ENCODE results near the gene RAB28.
"Not testable (repeated sequence)": the region's sequence is repeated elsewhere in the genome, so short reads cannot be mapped to it uniquely, and the experiment has no call there.

RAB28 gene

DNA sequence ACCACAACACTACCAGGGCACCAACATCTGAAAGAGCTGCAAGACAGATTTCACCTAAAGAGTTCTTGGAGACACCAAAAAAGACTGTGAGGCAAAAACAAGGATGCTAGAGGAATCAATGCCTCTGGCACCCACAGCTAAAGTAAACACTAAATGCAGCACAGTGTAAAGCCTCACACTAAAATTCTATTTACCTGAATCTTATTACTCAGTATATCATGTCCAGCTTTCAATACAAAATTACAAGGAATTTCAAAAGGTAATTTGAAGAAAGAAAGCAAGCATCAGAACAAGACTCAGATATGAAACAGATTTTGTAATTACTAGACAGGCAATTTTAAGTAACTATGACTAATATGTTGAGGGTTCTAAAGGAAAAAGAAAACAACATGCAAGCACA lies 19.6 kb downstream of the RAB28 start:
- DNase-seq = no peak
- in situ Hi-C loops (cut with HindIII; ENCODE audit: low pct_ligation_motif_present, low pct_unique_long_range_greater_than_20kb, low sequenced_read_pairs) = no loop called here

DNA sequence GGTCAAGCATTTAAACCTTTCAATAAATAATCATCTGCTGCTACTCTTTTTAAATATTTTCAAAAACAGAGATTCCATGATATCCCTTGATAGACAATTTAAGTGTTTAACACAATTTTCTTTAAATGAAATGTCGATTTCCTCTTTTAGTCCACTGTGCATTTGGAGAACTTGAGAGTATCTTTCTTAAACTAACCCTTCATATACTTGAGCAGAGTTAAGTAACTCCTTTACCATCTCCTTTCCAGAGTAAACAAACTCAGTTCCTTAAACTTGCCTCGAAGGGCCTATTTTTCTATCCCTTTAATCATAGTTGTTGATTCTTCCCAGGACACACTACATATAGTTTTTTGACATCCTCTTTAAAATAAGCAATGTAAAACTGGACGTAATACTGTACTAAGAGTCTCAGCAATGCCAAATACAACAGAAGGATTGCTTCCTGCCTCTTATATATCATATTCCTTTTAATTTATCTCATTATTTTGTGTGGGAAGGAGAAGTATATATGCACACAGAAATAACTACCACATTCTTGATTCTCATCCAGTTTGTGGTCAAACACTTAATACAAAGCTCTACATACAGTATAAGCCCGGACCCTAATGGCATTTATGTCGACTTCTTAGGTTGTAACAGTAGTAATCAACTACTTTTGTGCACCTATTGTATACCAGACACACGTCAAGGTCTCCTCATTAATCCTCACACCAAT lies 22.8 kb downstream of the RAB28 start:
- DNase-seq = no peak
- in situ Hi-C loops (cut with HindIII; ENCODE audit: low pct_ligation_motif_present, low pct_unique_long_range_greater_than_20kb, low sequenced_read_pairs) = no loop called here

DNA sequence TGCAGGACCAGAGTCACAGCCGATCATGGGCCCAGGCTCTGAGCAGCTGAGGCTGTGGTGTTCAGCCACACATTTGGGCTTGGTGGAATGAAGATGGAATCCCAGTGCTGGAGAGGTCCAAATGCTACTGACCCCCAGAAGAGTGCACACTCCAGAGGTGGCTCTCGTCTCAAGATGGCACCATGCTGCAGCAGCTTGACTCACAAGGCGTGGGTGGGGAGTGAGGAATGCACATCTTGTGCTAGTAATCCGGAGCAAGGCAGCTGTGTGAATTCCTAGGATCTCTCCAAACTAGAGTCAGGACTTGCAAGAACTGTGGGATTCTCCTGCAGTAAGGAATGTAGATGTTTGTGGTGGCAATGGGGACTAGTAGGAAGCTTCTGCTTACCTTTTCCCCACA lies 28.7 kb downstream of the RAB28 start:
- DNase-seq = no peak
- in situ Hi-C loops (cut with HindIII; ENCODE audit: low pct_ligation_motif_present, low pct_unique_long_range_greater_than_20kb, low sequenced_read_pairs) = no loop called here

DNA sequence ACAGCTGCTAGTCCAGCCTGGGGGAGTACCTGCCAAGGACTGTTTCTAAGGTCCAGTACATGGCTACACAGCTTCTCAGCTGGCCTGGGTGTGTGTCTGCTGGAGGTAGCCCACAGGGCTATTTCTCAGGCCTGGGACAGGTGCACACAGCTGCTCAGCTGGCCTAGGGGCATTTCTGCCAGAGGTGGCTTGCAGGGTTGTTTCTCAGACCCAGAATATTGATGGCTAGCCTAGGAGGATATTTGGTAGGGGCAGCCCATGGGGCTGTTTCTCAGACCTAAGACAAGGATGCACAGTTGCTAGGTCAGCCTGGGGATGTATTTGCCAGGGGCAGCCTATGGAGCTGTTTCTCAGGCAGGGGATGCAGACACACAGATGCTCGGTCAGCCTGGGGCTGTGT lies 29.4 kb downstream of the RAB28 start:
- in situ Hi-C loops (cut with HindIII; ENCODE audit: low pct_ligation_motif_present, low pct_unique_long_range_greater_than_20kb, low sequenced_read_pairs) = no loop called here

DNA sequence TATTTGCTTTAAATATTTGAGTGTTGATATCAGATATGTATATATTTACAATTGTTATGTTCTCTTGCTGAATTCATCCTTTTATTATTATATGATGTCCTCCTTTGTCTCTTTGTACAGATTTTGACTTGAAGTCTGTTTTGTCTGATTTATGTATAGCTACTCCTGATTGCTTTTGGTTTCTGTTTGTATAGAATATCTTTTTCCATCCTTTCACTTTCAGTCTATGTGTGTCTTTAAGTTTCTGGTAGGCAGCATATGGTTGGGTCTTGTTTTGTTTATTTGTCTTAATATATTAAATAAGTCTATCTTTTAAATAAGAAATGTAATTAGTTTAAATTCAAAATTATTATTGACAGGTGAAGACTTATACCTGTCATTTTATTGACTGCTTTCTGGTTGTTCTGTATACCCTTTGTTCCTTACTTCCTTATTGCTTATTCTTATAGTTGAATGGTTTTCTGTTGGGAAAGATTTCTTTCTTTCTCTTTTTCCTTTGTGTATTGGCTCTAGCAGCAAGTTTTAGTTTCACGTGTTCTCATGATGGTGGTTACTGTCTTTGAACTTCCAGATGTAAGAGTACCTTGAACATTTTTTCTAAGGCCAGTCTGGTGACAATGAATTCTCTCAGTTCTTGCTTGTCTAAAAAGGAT lies 31.1 kb downstream of the RAB28 start:
- in situ Hi-C loops (cut with HindIII; ENCODE audit: low pct_ligation_motif_present, low pct_unique_long_range_greater_than_20kb, low sequenced_read_pairs) = no loop called here
- DNase-seq = no peak

More for the DNA sequence above, 29.4 kb downstream of the RAB28 start:
- DNase-seq = no peak

DNA sequence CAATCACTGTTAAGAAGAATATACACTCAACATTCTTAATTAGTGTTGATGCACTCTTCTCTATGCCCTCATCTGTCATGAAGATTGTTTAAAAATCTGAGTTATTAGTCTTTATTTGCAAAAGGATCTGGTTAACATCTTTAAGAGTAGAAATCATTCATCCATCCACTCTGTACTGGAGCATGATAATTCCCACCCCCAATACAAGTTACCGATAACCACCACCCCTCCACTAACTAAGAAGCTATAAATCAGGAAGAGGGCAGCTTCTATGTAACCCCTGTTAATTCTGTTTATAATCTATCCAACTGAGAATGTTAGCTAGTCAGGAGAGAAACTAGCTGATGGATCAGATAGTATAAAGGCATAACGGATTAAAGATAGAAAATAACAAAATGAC lies 34.5 kb downstream of the RAB28 start:
- in situ Hi-C loops (cut with HindIII; ENCODE audit: low pct_ligation_motif_present, low pct_unique_long_range_greater_than_20kb, low sequenced_read_pairs) = no loop called here
- no peak for DNase-seq

DNA sequence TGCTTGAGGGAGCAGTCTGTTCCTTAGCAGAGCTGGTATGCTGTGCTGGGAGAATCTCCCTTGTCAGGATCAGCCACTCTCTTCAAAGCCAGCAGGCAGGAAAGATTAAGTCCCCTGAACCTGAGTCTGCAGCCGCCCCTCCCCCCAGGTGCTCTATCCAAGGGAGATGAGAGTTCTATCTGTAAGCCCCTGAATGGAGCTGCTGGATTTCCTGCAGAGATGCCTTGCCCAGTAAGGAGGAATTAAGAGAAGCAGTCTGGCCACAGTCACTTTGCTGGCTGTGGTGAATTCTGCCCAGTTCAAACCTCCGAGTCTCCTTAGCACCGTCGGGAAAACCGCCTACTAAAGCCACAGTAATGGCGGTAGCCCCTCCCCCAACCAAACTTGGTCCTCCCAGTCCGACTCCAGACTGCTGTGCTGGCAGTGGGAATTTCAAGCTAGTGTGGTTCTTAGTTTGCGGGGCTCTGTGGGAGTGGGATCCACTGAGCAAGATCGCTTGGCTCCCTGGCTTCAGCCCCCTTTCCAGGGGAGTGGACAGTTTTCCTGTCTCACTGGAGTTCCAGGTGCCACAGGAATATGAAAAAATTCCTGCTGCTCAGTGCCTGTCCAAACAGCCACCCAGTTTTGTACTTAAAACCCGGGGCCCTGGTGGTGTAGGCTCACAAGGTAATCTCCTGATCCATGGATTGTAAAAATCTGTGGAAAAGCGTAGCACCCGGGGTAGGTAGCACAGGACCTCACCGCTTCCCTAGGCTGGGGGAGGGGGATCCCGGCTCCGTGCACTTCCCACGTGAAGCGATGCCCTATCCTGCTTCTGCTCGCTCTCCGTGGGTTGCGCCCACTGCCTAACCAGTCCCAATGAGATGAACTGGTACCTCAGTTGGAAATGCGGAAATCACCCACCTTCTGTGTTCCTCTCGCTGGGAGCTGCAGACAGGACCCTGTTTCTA lies 38.0 kb downstream of the RAB28 start:
- DNase-seq = no peak
- in situ Hi-C loops (cut with HindIII; ENCODE audit: low pct_ligation_motif_present, low pct_unique_long_range_greater_than_20kb, low sequenced_read_pairs) = no loop called here

DNA sequence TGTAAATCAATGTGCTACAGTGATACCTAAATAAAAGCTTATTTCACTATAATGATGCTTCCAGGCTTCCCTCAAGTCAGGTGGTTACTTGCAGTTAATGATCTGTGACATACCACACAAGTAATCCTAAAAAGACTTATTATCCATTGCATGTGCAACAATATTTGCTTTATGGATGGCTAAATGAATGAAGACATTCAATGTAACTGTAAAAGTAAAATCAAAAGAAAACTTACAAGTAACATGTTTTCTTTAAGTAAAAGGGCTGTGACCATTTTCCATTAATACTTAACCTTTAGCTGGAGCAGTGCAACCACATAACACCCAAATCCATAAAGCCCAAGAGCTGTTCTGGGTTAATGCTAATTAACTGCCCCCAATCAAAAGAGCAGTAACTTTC lies 42.6 kb downstream of the RAB28 start:
- peak; percentile 2 for DNase-seq
- in situ Hi-C loops (cut with HindIII; ENCODE audit: low pct_ligation_motif_present, low pct_unique_long_range_greater_than_20kb, low sequenced_read_pairs) = no loop called here

DNA sequence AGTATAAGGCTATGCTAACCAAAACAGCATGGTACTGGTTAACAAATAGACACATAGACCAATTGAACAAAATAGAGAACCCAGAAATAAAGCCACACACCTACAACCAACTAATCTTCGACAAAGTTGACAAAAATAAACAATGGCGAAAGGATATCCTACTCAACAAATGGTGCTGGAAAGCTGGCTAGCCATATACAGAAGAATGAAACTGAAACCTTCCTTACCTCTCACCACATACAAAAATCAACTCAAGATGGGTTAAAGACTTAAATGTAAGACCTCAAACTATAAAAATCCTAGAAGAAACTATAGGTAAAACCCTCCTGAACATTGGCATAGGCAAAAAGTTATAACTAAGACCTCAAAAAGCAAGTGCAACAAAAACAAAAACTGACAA lies 47.2 kb downstream of the RAB28 start:
- no peak for DNase-seq
- in situ Hi-C loops (cut with HindIII; ENCODE audit: low pct_ligation_motif_present, low pct_unique_long_range_greater_than_20kb, low sequenced_read_pairs) = no loop called here

DNA sequence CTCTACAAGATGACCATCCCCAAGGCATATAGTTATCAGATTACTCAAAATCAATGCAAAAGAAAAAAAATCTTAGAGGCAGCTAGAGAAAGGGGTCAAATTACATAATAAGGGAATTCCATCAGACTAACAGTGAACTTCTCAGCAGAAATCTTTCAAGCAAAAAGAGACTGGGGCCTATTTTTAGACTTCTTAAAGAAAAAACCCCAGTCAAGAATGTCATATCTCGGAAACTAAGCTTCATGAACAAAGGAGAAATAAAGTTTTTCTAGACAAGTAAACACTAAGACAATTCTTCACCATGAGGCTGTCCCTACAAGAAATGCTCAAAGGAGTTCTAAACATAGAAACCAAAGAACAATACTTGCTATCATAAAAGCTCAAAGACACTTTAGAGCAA lies 51.7 kb downstream of the RAB28 start:
- DNase-seq = no peak
- in situ Hi-C loops (cut with HindIII; ENCODE audit: low pct_ligation_motif_present, low pct_unique_long_range_greater_than_20kb, low sequenced_read_pairs) = no loop called here

DNA sequence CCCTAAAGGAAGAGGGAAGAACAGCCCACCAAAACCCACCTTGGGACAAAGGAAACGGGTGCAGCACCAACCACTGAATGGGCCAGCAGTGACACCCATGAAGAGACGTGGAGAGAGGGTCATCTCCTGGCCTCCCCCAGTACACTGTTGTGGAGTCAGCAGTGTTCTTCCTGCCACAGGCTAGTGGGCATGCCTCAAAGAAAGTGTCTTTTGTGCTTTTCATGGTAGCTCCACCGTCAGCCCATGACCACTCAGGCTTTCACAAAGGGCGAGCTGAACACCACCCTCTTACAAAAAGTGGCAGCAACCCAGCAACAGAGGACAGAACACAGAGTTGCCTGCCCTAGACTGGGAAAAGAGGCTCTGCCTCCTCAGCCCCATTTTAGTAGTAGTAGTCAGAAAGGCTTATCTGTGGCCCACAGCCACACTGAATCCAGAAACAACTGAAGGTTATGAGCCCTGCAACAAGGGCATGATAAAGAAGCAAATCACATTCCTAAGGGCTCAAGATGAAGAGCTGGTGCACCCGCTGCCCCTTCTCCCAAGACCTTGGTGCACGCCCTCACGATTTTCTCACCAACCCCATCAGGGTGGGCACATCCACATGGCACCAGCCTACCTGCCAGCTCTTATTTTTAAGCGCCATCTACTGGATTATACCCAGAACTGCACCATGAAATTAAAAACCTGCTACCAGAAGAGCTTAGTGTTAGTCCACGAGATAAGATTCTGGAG lies 53.1 kb downstream of the RAB28 start:
- in situ Hi-C loops (cut with HindIII; ENCODE audit: low pct_ligation_motif_present, low pct_unique_long_range_greater_than_20kb, low sequenced_read_pairs) = no loop called here
- peak; percentile 20 for DNase-seq

DNA sequence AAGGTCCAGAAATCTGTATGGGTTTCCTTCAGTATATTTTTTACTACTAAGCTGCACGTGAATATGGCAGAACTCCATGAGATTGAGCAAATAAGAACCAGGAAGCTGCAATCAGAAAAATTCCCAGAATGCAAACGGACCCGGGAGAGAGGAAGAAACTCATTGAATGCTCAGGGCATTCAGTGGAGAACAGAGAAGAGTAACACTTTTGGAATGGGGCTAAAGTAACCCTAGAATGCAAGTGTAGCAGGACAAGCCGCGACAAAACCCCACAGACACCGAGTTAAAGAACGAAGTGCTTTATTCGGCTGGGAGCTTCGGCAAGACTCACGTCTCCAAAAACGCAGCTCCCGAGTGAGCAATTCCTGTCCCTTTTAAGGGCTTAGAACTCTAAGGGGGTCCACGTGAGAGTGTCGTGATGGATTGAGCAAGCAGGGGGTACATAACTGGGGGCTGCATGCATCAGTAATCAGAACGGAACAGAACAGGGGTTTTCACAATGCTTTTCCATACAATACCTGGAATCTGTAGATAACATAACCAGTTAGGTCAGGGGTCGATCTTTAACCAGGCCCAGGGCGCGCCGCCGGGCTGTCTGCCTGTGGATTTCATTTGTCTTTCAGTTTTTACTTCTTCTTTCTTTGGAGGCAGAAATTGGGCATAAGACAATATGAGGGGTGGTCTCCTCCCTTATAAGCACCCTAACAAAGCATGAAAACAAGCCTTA lies 56.4 kb downstream of the RAB28 start:
- no peak for DNase-seq
- in situ Hi-C loops (cut with HindIII; ENCODE audit: low pct_ligation_motif_present, low pct_unique_long_range_greater_than_20kb, low sequenced_read_pairs) = no loop called here

DNA sequence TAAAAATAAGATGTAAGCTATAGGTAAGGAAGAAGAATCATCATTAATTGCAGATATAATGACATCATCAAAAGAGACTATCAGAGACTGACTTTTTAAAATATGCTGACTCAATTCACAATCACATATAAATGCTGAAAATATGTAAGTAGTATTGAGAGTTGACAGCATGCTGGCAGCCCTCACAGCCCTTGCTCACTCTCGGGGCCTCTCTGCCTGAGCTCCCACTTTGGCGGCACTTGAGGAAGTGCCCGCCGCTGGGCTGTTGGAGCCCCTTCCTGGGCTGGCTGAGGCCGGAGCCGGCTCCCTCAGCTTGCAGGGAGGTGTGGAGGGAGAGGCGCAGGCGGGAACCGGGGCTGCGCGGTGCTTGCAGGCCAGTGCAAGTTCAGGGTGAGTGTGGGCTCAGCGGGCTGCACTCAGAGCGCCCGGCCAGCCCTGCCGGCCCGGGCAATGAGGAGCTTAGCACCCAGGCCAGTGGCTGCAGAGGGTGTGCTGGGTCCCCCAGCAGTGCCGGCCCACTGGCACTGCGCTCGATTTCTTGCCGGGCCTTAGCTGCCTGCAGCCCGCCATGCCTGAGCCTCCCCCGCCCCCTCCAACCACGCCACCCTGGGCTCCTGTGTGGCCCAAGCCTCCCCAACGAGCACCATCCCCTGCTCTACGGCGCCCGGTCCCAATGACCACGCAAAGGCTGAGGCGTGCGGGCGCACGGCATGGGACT lies 68.9 kb downstream of the RAB28 start:
- in situ Hi-C loops (cut with HindIII; ENCODE audit: low pct_ligation_motif_present, low pct_unique_long_range_greater_than_20kb, low sequenced_read_pairs) = no loop called here
- DNase-seq = no peak

DNA sequence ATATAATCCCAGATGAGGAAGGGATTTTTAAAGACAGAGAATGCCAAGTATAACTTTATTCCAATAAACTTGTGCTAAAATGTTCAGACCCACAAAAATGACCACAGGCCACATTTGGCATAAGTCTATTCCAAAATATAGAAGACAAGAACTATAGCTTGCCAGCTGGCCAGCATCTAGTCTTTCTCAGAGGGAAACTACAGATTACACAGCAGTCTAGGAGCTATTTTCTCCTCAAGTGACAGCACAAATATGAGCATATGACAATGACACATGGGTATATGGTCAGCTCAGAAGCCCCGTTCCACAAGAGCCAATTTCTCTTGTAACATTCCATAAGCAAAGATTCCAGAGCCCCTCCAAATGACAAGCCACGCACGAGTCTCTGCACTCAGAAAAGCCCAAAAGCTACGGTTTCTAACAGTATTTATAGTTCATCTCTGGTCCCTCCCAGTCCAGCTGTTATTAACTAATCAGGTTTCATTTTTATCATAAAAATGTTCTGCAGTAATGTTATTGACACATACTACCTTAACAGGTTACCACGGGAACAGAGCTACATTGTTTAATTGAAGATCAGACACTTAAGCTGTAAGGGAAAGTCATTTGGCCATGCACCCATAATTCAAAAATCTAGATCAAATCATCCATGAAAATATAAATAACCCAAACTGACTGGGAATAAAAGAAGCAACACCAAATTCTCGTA lies 70.3 kb downstream of the RAB28 start:
- in situ Hi-C loops (cut with HindIII; ENCODE audit: low pct_ligation_motif_present, low pct_unique_long_range_greater_than_20kb, low sequenced_read_pairs) = no loop called here

DNA sequence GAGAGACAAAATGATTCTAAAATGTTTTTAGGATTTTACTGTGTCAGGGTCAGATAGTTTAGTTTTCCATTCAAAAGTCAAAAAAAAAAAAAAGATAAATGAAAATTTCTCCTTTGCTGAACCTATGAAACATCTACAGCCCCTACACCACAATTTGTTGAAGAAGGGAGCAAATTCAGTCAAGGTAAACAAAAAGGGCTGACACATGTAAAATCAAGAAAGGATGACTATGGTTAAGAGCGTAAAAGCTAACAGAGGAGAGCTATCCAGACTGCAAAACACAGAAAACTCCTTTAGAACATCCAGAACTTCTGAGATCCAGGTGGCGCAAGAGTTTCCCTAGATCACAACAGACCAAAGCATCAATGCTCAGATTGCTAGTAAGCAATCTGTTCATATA lies 72.2 kb downstream of the RAB28 start:
- in situ Hi-C loops (cut with HindIII; ENCODE audit: low pct_ligation_motif_present, low pct_unique_long_range_greater_than_20kb, low sequenced_read_pairs) = no loop called here
- no peak for DNase-seq

More for the DNA sequence above, 70.3 kb downstream of the RAB28 start:
- no peak for DNase-seq

DNA sequence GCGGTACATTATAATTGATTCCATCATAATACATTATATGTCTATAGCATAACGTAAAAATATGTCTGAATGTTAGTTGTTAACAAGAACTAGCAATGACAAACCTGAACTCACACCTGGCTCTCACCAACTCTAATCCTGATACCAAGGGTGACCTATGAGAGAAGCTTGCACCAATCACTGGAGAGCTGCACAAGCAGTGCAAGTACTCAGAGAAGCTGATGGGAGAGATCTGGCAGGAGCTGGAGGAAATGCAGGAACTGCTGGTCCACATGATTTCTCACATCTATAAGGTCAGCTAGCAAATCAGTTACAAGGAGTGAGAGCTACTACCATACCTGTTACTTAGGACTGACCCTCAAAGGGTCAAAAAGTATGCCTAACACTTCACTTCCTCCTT lies 74.8 kb downstream of the RAB28 start:
- DNase-seq = no peak
- in situ Hi-C loops (cut with HindIII; ENCODE audit: low pct_ligation_motif_present, low pct_unique_long_range_greater_than_20kb, low sequenced_read_pairs) = no loop called here

DNA sequence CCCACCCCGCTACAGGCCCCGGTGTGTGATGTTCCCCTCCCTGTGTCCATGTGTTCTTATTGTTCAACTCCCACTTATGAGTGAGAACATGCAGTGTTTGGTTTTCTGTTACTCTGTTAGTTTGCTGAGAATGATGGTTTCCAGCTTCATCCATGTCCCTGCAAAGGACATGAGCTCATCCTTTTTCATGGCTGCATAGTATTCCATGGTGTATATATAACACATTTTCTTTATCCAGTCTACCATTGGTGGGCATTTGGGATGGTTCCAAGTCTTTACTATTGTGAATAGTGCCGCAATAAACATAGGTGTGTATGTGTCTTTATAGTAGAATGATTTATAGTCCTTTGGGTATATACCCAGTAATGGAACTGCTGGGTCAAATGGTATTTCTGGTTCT lies 78.0 kb downstream of the RAB28 start:
- DNase-seq; in situ Hi-C loops (cut with HindIII; ENCODE audit: low pct_ligation_motif_present, low pct_unique_long_range_greater_than_20kb, low sequenced_read_pairs): not testable (repeated sequence)

Data from ACHN (cell line).